H9 (cell line): ENCODE data around the gene SFRP5. TPM values are rescaled to one million over a fixed set of nuclear protein-coding genes. Genes with fewer than 3 reads are reported as not detected.

Experiments used
- DNase-seq: peaks from one replicate; pipeline ENCODE4 v3.0.0-alpha.2; 2017
- H2AFZ ChIP-seq: one replicate; pipeline ENCODE4 v1.6.1; 2013; ENCODE audit warnings: mild to moderate bottlenecking, low read length, control low read depth, moderate library complexity
- H2AK5ac ChIP-seq: 2 replicates; pipeline ENCODE4 v1.6.1; 2013; ENCODE audit warnings: low read length, control low read depth, mixed read lengths; ENCODE audit not compliant: insufficient read length
- H2BK120ac ChIP-seq: one replicate; pipeline ENCODE4 v1.6.1; 2013; ENCODE audit warnings: low read depth, mild to moderate bottlenecking, low read length, control low read depth, inconsistent platforms; ENCODE audit not compliant: poor library complexity, severe bottlenecking
- H2BK12ac ChIP-seq: 2 replicates; pipeline ENCODE4 v1.6.1; 2013; ENCODE audit warnings: low read length, control low read depth, mixed read lengths, low read depth; ENCODE audit not compliant: insufficient read length
- H2BK15ac ChIP-seq: 2 replicates; pipeline ENCODE4 v1.6.1; 2013; ENCODE audit warnings: low read depth, low read length, control low read depth
- H2BK20ac ChIP-seq: one replicate; pipeline ENCODE4 v1.6.1; 2013; ENCODE audit warnings: low read depth, mild to moderate bottlenecking, low read length, control low read depth, inconsistent platforms; ENCODE audit not compliant: poor library complexity, severe bottlenecking
- H2BK5ac ChIP-seq: 2 replicates; pipeline ENCODE4 v1.6.1; 2013; ENCODE audit warnings: low read length, control low read depth, mixed read lengths; ENCODE audit not compliant: insufficient read length
- H3K14ac ChIP-seq: 2 replicates; pipeline ENCODE4 v1.6.1; 2013; ENCODE audit warnings: low read length, control low read depth; ENCODE audit not compliant: insufficient read depth
- H3K18ac ChIP-seq: 2 replicates; pipeline ENCODE4 v1.6.1; 2013; ENCODE audit warnings: low read depth, mild to moderate bottlenecking, mixed read lengths, low read length, control low read depth; ENCODE audit not compliant: insufficient read length
- H3K23ac ChIP-seq: 2 replicates; pipeline ENCODE4 v1.6.1; 2013; ENCODE audit warnings: low read length, control low read depth, mixed read lengths, low read depth; ENCODE audit not compliant: insufficient read length
- H3K23me2 ChIP-seq: 2 replicates; pipeline ENCODE4 v1.6.1; 2013; ENCODE audit warnings: low read depth, mild to moderate bottlenecking, mixed read lengths, low read length, control low read depth; ENCODE audit not compliant: insufficient read length, poor library complexity, severe bottlenecking
- H3K27ac ChIP-seq: 2 replicates; pipeline ENCODE4 v1.5.1; 2013; ENCODE audit warnings: low read length, control low read depth, mixed read lengths, low read depth; ENCODE audit not compliant: insufficient read length
- H3K27me3 ChIP-seq: 2 replicates; pipeline ENCODE4 v1.6.1; 2013; ENCODE audit warnings: low read length, control low read depth, inconsistent platforms; ENCODE audit not compliant: insufficient read depth
- H3K4ac ChIP-seq: 2 replicates; pipeline ENCODE4 v1.6.1; 2013; ENCODE audit warnings: low read depth, mild to moderate bottlenecking, control low read depth, inconsistent platforms, low read length, moderate library complexity
- H3K4me1 ChIP-seq: 2 replicates; pipeline ENCODE4 v1.6.1; 2013; ENCODE audit warnings: low read length, control low read depth, inconsistent platforms; ENCODE audit not compliant: insufficient read depth
- H3K4me2 ChIP-seq: 2 replicates; pipeline ENCODE4 v1.6.1; 2013; ENCODE audit warnings: low read length, control low read depth, mixed read lengths; ENCODE audit not compliant: insufficient read length, insufficient read depth
- H3K56ac ChIP-seq: 2 replicates; pipeline ENCODE4 v1.6.1; 2013; ENCODE audit warnings: low read depth, mild to moderate bottlenecking, mixed read lengths, low read length, control low read depth; ENCODE audit not compliant: insufficient read length
- H3K79me1 ChIP-seq: 2 replicates; pipeline ENCODE4 v1.6.1; 2013; ENCODE audit warnings: low read depth, mild to moderate bottlenecking, moderate library complexity, low read length, control low read depth, inconsistent platforms; ENCODE audit not compliant: insufficient read depth, poor library complexity, severe bottlenecking
- H3K79me2 ChIP-seq: 2 replicates; pipeline ENCODE4 v1.6.1; 2013; ENCODE audit warnings: low read length, control low read depth, inconsistent platforms; ENCODE audit not compliant: insufficient read depth
- H3K9ac ChIP-seq: 2 replicates; pipeline ENCODE4 v1.6.1; 2013; ENCODE audit warnings: low read length, control low read depth, mixed read lengths; ENCODE audit not compliant: insufficient read length; ENCODE audit errors: extremely low read depth
- H3K9me3 ChIP-seq: one replicate; pipeline ENCODE4 v1.6.1; 2013; ENCODE audit warnings: low read depth, low read length, inconsistent platforms; ENCODE audit not compliant: control insufficient read depth
- H3T11ph ChIP-seq: one replicate; pipeline ENCODE4 v1.6.1; 2013; ENCODE audit warnings: mild to moderate bottlenecking, low read length, control low read depth, inconsistent platforms
- H4K20me1 ChIP-seq: one replicate; pipeline ENCODE4 v1.6.1; 2013; ENCODE audit not compliant: control insufficient read depth, insufficient read length, insufficient read depth
- H4K5ac ChIP-seq: 2 replicates; pipeline ENCODE4 v1.6.1; 2013; ENCODE audit warnings: low read depth, mild to moderate bottlenecking, mixed read lengths, low read length, control low read depth; ENCODE audit not compliant: insufficient read length
- H4K8ac ChIP-seq: replicated peaks from 2 replicates; pipeline ENCODE4 v1.6.1; 2013; ENCODE audit warnings: low read length, control low read depth, mixed read lengths, low read depth; ENCODE audit not compliant: insufficient read length
- H4K91ac ChIP-seq: 2 replicates; pipeline ENCODE4 v1.6.1; 2013; ENCODE audit warnings: low read depth, mild to moderate bottlenecking, moderate library complexity, mixed read lengths, low read length, control low read depth; ENCODE audit not compliant: insufficient read length
- H3K27ac Mint-ChIP-seq, 3 experiments: 2 replicates in 2 of 3; 3 replicates in 1 of 3; pipeline ENCODE4 v1.8.0; 2020 to 2021; ENCODE audit warnings: mixed read lengths in 3 of 3, mild to moderate bottlenecking in 1 of 3, moderate library complexity in 1 of 3
- H3K27me3 Mint-ChIP-seq: 2 replicates; pipeline ENCODE4 v1.8.0; 2021; ENCODE audit warnings: low read depth, mild to moderate bottlenecking, moderate library complexity, mixed read lengths
- H3K36me3 Mint-ChIP-seq, 3 experiments: 2 replicates in 2 of 3; 3 replicates in 1 of 3; pipeline ENCODE4 v1.8.0; 2020 to 2021; ENCODE audit warnings: low read depth in 3 of 3, mixed read lengths in 3 of 3; ENCODE audit not compliant: insufficient read depth in 1 of 3
- H3K4me1 Mint-ChIP-seq, 2 experiments: 2 replicates each; pipeline ENCODE4 v1.8.0; 2020; ENCODE audit warnings: mixed read lengths in 2 of 2
- H3K4me3 Mint-ChIP-seq, 2 experiments: 2 replicates in 1 of 2; 3 replicates in 1 of 2; pipeline ENCODE4 v1.8.0; 2020 to 2021; ENCODE audit warnings: mild to moderate bottlenecking in 2 of 2, mixed read lengths in 2 of 2, moderate library complexity in 1 of 2
- H3K9me3 Mint-ChIP-seq, 2 experiments: 2 replicates in 1 of 2; 3 replicates in 1 of 2; pipeline ENCODE4 v1.8.0; 2020; ENCODE audit warnings: mild to moderate bottlenecking in 2 of 2, mixed read lengths in 2 of 2, moderate library complexity in 1 of 2
- WGBS: extraction: QIAGEN DNeasy Blood & Tissue Kit; methylation state at CpG from one replicate; pipeline ENCODE4 v1.1.7; 2013; ENCODE audit warnings: missing lambda C conversion rate, low lambda C conversion rate, mixed read lengths; ENCODE audit not compliant: insufficient read length; ENCODE audit errors: extremely low coverage; 5-methylcytosine and 5-hydroxymethylcytosine counted together
- total RNA-seq: library from RNA; stranded (reverse); gene quantifications from 2 replicates; pipeline ENCODE4 v1.2.1, GENCODE V29; 2021
- TF ChIP-seq, protein P1 (sequence below): fragments of 200-600 bp; sonication (generic); conservative IDR thresholded peaks from 3 replicates; pipeline ENCODE4 v1.8.0; 2021; ENCODE audit warnings: antibody characterized with exemption, mild to moderate bottlenecking

Gene SFRP5
- total RNA-seq, 1 experiment from 2014 or later, result 1.7 TPM

DNA sequence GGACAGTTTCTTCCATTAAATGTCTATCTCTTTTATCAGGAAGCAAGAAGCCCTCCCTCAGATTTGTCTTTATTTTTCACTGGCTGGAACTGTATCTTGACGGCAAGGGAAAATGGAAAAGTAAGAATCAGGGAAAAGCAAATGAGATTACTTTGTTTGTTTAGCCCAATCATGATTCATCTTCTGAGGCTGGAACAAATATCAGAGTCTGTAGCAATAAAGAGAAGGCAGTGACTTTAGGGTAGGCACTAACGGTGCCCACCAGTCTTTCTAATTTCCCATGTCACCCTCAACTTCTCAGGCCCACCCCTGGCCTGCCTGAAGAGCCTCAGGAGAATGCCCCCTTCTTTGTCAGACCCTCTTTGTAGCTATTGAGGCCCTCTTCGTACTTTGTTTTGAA, 41.5 kb upstream of the SFRP5 start:
- Mint-ChIP-seq H3K36me3 (no peaks in the 10 kb centered on the region), H3K4me3 (no peak overlapping the region), H3K27ac (no peak overlapping the region), H3K27me3 (peaks cover 3% of the 10 kb centered on the region; the same call in 1 of the 2 replicates), H3K4me1 (peaks cover 3 to 11% of the 10 kb centered on the region in 2 experiments; a peak in 3 of 4 replicates), H3K9me3 (no peaks in the 10 kb centered on the region)
- Histone ChIP-seq H3K56ac (no peak overlapping the region), H2BK20ac (no peak overlapping the region), H4K8ac (no peak overlapping the region), H4K91ac (no peak overlapping the region), H3K27me3 (no peaks in the 10 kb centered on the region), H3K23ac (no peak overlapping the region), H3K27ac (no peak overlapping the region), H3K4me1 (no peaks in the 10 kb centered on the region), H2BK120ac (no peak overlapping the region), H2BK12ac (no peak overlapping the region), H3K23me2 (no peaks in the 10 kb centered on the region), H3K9ac (no peak overlapping the region), H3K14ac (no peak overlapping the region), H3K4me2 (no peak overlapping the region), H3K79me1 (no peaks in the 10 kb centered on the region), H3K9me3 (no peaks in the 10 kb centered on the region), H3T11ph (no peak overlapping the region), H4K5ac (no peak overlapping the region), H2BK5ac (no peak overlapping the region), H2AK5ac (no peak overlapping the region), H2AFZ (no peak overlapping the region), H3K18ac (no peak overlapping the region), H4K20me1 (no peaks in the 10 kb centered on the region), H3K79me2 (no peaks in the 10 kb centered on the region), H2BK15ac (no peak overlapping the region), H3K4ac (no peak overlapping the region)
- no peak for DNase-seq
- WGBS, result no CpG with 5 or more reads among the region's 3 CpGs
- TF ChIP-seq, protein P1, sequence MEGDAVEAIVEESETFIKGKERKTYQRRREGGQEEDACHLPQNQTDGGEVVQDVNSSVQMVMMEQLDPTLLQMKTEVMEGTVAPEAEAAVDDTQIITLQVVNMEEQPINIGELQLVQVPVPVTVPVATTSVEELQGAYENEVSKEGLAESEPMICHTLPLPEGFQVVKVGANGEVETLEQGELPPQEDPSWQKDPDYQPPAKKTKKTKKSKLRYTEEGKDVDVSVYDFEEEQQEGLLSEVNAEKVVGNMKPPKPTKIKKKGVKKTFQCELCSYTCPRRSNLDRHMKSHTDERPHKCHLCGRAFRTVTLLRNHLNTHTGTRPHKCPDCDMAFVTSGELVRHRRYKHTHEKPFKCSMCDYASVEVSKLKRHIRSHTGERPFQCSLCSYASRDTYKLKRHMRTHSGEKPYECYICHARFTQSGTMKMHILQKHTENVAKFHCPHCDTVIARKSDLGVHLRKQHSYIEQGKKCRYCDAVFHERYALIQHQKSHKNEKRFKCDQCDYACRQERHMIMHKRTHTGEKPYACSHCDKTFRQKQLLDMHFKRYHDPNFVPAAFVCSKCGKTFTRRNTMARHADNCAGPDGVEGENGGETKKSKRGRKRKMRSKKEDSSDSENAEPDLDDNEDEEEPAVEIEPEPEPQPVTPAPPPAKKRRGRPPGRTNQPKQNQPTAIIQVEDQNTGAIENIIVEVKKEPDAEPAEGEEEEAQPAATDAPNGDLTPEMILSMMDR, result no peak
